ENCODE results near the gene MEI1. TPM values are rescaled to one million over a fixed set of nuclear protein-coding genes. Genes with fewer than 3 reads are reported as not detected.

The MEI1 gene
- total RNA-seq, 1 donor from 2014 or later, result 7.5 TPM

GRCh38 chr22:41781507-41781906 lies 82.2 kb downstream of the MEI1 start:
- DNase-seq (ENCODE audit: low spot score), result no peak

- DNase-seq (ENCODE audit: low spot score), result no peak
These were observed 83.0 kb downstream of the MEI1 start for GRCh38 chr22:41782316-41782715.

GRCh38 chr22:41782751-41783150 lies 83.4 kb downstream of the MEI1 start:
- no peak for DNase-seq (ENCODE audit: low spot score)

- DNase-seq (ENCODE audit: low spot score), result peak; percentile 32
These were observed 88.0 kb downstream of the MEI1 start for GRCh38 chr22:41787331-41787730.

GRCh38 chr22:41793871-41794270 lies 94.6 kb downstream of the MEI1 start:
- DNase-seq (ENCODE audit: low spot score), result no peak

GRCh38 chr22:41798736-41799135 lies 99.4 kb downstream of the MEI1 start:
- no peak for DNase-seq (ENCODE audit: low spot score)

- no peak for DNase-seq (ENCODE audit: low spot score)
These were observed 100.4 kb downstream of the MEI1 start for GRCh38 chr22:41799486-41800347.

GRCh38 chr22:41800348-41801146 lies 101.2 kb downstream of the MEI1 start, which contains the start of gene CCDC134:
TSS of gene CCDC134 (plus strand) at chr22:41800679. CDS start at chr22:41808891, 8,212 bp downstream.
- DNase-seq (ENCODE audit: low spot score), result peak; percentile 93

GRCh38 chr22:41801147-41801819 lies 102.0 kb downstream of the MEI1 start:
- no peak for DNase-seq (ENCODE audit: low spot score)

- no peak for DNase-seq (ENCODE audit: low spot score)
These were observed 102.6 kb downstream of the MEI1 start for GRCh38 chr22:41801886-41802285.

- DNase-seq (ENCODE audit: low spot score), result no peak
These were observed 106.3 kb downstream of the MEI1 start for GRCh38 chr22:41805639-41806038.

- no peak for DNase-seq (ENCODE audit: low spot score)
These were observed 109.1 kb downstream of the MEI1 start for GRCh38 chr22:41808400-41808799.

GRCh38 chr22:41810022-41810421 lies 110.7 kb downstream of the MEI1 start:
- DNase-seq (ENCODE audit: low spot score), result no peak

GRCh38 chr22:41812805-41813545 lies 113.7 kb downstream of the MEI1 start:
- DNase-seq (ENCODE audit: low spot score), result no peak

- no peak for DNase-seq (ENCODE audit: low spot score)
These were observed 114.6 kb downstream of the MEI1 start for GRCh38 chr22:41813726-41814410.

- DNase-seq (ENCODE audit: low spot score), result no peak
These were observed 116.4 kb downstream of the MEI1 start for GRCh38 chr22:41815716-41816115.

GRCh38 chr22:41816241-41816640 lies 116.9 kb downstream of the MEI1 start:
- no peak for DNase-seq (ENCODE audit: low spot score)

- DNase-seq (ENCODE audit: low spot score), result no peak
These were observed 117.6 kb downstream of the MEI1 start for GRCh38 chr22:41816871-41817270.

GRCh38 chr22:41818011-41818410 lies 118.7 kb downstream of the MEI1 start:
- no peak for DNase-seq (ENCODE audit: low spot score)

- DNase-seq (ENCODE audit: low spot score), result no peak
These were observed 119.3 kb downstream of the MEI1 start for GRCh38 chr22:41818596-41818995.

GRCh38 chr22:41819257-41819656 lies 120.0 kb downstream of the MEI1 start:
- no peak for DNase-seq (ENCODE audit: low spot score)

Measured in umbilical cord (tissue), 2 donors.